Glutamatergic neuron (in vitro differentiated cells): ENCODE results near the gene EIF1AY. TPM values are rescaled to one million over a fixed set of nuclear protein-coding genes. Genes with fewer than 3 reads are reported as not detected.
"Not testable (repeated sequence)": the region's sequence is repeated elsewhere in the genome, so short reads cannot be mapped to it uniquely, and the experiment has no call there.

Source experiments
- DNase-seq: peaks from one replicate; pipeline ENCODE4 v3.0.0; 2022
- H3K27ac Mint-ChIP-seq: one replicate; pipeline ENCODE4 v1.8.0; 2020; ENCODE audit warnings: mild to moderate bottlenecking, mixed read lengths, inconsistent platforms; ENCODE audit not compliant: unreplicated experiment
- H3K27me3 Mint-ChIP-seq: one replicate; pipeline ENCODE4 v1.8.0; 2020; ENCODE audit warnings: mild to moderate bottlenecking, moderate library complexity, mixed read lengths, inconsistent platforms; ENCODE audit not compliant: unreplicated experiment
- H3K36me3 Mint-ChIP-seq: one replicate; pipeline ENCODE4 v1.8.0; 2020; ENCODE audit warnings: mild to moderate bottlenecking, mixed read lengths, inconsistent platforms; ENCODE audit not compliant: unreplicated experiment
- H3K4me1 Mint-ChIP-seq: one replicate; pipeline ENCODE4 v1.8.0; 2020; ENCODE audit warnings: mild to moderate bottlenecking, low read depth, mixed read lengths, inconsistent platforms; ENCODE audit not compliant: unreplicated experiment
- H3K4me3 Mint-ChIP-seq: one replicate; pipeline ENCODE4 v1.8.0; 2020; ENCODE audit warnings: mild to moderate bottlenecking, mixed read lengths, inconsistent platforms; ENCODE audit not compliant: unreplicated experiment
- H3K9me3 Mint-ChIP-seq: one replicate; pipeline ENCODE4 v1.8.0; 2020; ENCODE audit warnings: mild to moderate bottlenecking, moderate library complexity, mixed read lengths, inconsistent platforms; ENCODE audit not compliant: unreplicated experiment
- CTCF ChIP-seq: fragments of 200-600 bp; sonication (generic); IDR thresholded peaks from one replicate; pipeline ENCODE4 v1.5.0; 2021; ENCODE audit not compliant: partially characterized antibody, unreplicated experiment
- total RNA-seq: library from RNA; stranded (reverse); fragmentation: NEBNext Ultra II Directional; extraction: Animal tissue kit (Norgen Biotek cat#: 25700); gene quantifications from one replicate; pipeline ENCODE4 v1.2.1, GENCODE V29; 2021; ENCODE audit not compliant: unreplicated experiment

EIF1AY gene
- total RNA-seq, 1 donor from 2014 or later = 32.4 TPM

GRCh38 chrY:20546071-20546470 is 29.5 kb upstream of the EIF1AY start:
- Mint-ChIP-seq H3K36me3 (no peaks in the 10 kb centered on the region), H3K4me1 (no peaks in the 10 kb centered on the region), H3K9me3 (peaks cover 1% of the 10 kb centered on the region), H3K27ac (no peak overlapping the region), H3K27me3 (no peaks in the 10 kb centered on the region), H3K4me3 (no peak overlapping the region)
- no peak for TF ChIP-seq CTCF
- DNase-seq = no peak

GRCh38 chrY:20549289-20549688 is 26.3 kb upstream of the EIF1AY start:
- Mint-ChIP-seq H3K4me3 (no peak overlapping the region), H3K4me1 (no peaks in the 10 kb centered on the region), H3K27me3 (no peaks in the 10 kb centered on the region), H3K27ac (no peak overlapping the region), H3K36me3 (no peaks in the 10 kb centered on the region), H3K9me3 (peaks cover 4% of the 10 kb centered on the region)
- TF ChIP-seq CTCF = no peak
- DNase-seq = no peak

GRCh38 chrY:20551840-20552239 is 23.7 kb upstream of the EIF1AY start:
- Mint-ChIP-seq H3K27me3 (no peaks in the 10 kb centered on the region), H3K9me3 (peaks cover 3% of the 10 kb centered on the region), H3K27ac (no peak overlapping the region), H3K4me1 (no peaks in the 10 kb centered on the region), H3K4me3 (no peak overlapping the region), H3K36me3 (no peaks in the 10 kb centered on the region)
- no peak for DNase-seq
- TF ChIP-seq CTCF = no peak

GRCh38 chrY:20552764-20553323 is 22.7 kb upstream of the EIF1AY start:
- H3K36me3 Mint-ChIP-seq, H3K27me3 Mint-ChIP-seq, H3K27ac Mint-ChIP-seq, H3K4me3 Mint-ChIP-seq, H3K9me3 Mint-ChIP-seq, DNase-seq, H3K4me1 Mint-ChIP-seq: not testable (repeated sequence)

GRCh38 chrY:20555820-20556219 is 19.8 kb upstream of the EIF1AY start:
- Mint-ChIP-seq H3K4me1 (peaks cover 2% of the 10 kb centered on the region), H3K27ac (no peak overlapping the region), H3K4me3 (no peak overlapping the region), H3K9me3 (peaks cover 3% of the 10 kb centered on the region), H3K36me3 (no peaks in the 10 kb centered on the region), H3K27me3 (no peaks in the 10 kb centered on the region)
- no peak for TF ChIP-seq CTCF
- DNase-seq = no peak

- peaks cover 2% of the 10 kb centered on the region for H3K4me1 Mint-ChIP-seq
- H3K36me3 Mint-ChIP-seq = no peaks in the 10 kb centered on the region
- H3K9me3 Mint-ChIP-seq = peaks cover 1% of the 10 kb centered on the region
Observed at GRCh38 chrY:20558677-20559076, 16.9 kb upstream of the EIF1AY start.

More at GRCh38 chrY:20558677-20559076, 16.9 kb upstream of the EIF1AY start:
- Mint-ChIP-seq H3K27ac (no peak overlapping the region), H3K4me3 (no peak overlapping the region), H3K27me3 (no peaks in the 10 kb centered on the region)
- DNase-seq = no peak
- peak; percentile 56 for TF ChIP-seq CTCF
